ENCODE results near the gene SC5D. TPM values are rescaled to one million over a fixed set of nuclear protein-coding genes. Genes with fewer than 3 reads are reported as not detected.

The SC5D gene
- total RNA-seq, 1 donor from 2014 or later = 20.7 TPM

DNA sequence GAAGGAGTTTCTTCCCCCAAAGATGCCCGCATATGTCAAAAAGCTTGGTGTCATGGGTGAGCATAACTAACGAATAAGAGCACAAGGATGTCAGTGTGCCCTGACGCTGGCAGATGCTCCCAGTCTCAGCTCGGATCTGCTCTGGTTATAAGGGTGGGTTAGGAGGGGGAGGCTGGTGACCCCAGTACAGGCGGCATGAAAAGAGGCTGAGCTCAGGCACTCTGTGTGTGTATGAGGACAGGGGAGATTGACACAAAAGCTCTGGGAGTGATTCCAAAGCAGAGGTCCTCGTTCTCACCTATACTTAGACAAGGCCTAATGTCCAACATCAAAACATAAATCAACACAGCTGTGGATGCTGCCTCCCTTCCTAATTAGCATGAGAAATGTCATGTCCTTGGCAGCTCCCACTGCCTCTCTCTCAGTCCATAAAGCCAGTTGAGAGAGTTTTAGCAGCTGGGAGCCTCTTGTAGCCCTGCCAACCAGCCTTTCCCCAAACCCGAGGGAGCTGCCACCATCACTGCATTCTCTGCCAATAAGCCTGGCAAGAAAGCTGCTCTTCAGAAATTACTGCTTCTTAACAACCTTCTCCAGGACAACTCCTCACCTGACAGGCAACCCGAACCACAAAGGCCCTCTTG, 59.8 kb downstream of the SC5D start:
- DNase-seq (ENCODE audit: low spot score) = no peak

DNA sequence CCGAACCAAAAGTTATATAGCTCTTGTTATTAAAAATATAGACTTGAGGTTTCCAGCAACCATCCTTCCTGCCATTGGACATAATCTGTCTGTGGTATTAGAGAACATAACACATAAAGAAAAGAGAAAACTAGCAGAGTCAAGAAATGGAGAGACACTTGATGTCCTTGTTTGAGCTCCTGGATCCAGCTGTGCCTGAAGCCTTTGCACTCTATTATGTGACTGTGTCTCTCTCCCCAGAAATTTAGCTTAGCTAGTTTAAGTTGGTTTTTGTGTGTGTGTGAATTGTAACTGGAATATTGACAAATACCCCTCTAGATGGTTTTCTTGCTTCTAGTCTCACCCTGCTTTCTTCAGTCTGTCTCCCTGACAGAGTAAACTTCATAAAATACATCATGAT, 61.6 kb downstream of the SC5D start:
- DNase-seq (ENCODE audit: low spot score) = no peak

DNA sequence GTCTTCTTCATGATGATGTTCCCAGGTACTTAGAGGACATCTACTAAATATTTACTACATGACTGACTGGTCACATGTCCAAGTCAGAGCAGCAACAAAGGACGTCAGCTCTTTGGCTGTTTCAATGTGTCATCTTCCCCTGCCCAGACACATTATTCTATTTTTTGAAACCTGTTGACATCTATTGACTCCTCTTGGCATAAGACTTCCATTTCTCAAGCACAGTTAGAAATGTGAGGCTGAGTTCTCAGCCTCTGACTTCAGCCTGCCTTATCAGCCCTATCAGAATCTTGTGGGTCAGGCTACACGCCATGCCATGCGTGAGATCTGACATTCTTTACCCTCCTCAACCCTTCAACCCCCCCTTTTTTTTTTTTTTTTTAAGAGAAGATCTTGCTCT, 63.8 kb downstream of the SC5D start:
- no peak for DNase-seq (ENCODE audit: low spot score)

Other genes starting within 250 kb of the SC5D start
- gene TECTA, start 191.5 kb upstream of the SC5D start, total RNA-seq = 0.84 TPM
- 31.8 TPM for gene SORL1, start 159.5 kb downstream of the SC5D start, total RNA-seq

Data from mesenteric fat pad (tissue), 1 donor.